Trophoblast cell (in vitro differentiated cells and primary cell): ENCODE results near the gene LRP3.

Source experiments
- DNase-seq, 2 donors: peaks; one replicate each; pipeline ENCODE4 v3.0.0-alpha.2; 2016
- H2AFZ ChIP-seq: 2 replicates; pipeline ENCODE4 v1.6.1; 2013; ENCODE audit warnings: low read length, moderate library complexity, mild to moderate bottlenecking; ENCODE audit not compliant: insufficient read depth, poor library complexity
- H2AK5ac ChIP-seq: 2 replicates; pipeline ENCODE4 v1.6.1; 2013; ENCODE audit warnings: mild to moderate bottlenecking, low read length
- H2BK120ac ChIP-seq: 2 replicates; pipeline ENCODE4 v1.6.1; 2013; ENCODE audit warnings: low read length, mild to moderate bottlenecking, moderate library complexity; ENCODE audit not compliant: insufficient read depth, poor library complexity
- H2BK12ac ChIP-seq: 2 replicates; pipeline ENCODE4 v1.6.1; 2013; ENCODE audit warnings: mild to moderate bottlenecking, low read length, moderate library complexity
- H2BK5ac ChIP-seq: 2 replicates; pipeline ENCODE4 v1.6.1; 2013; ENCODE audit warnings: low read length, low read depth, moderate library complexity, mild to moderate bottlenecking; ENCODE audit not compliant: poor library complexity
- H3K14ac ChIP-seq: 2 replicates; pipeline ENCODE4 v1.6.1; 2013; ENCODE audit warnings: mild to moderate bottlenecking, low read length
- H3K18ac ChIP-seq: 2 replicates; pipeline ENCODE4 v1.6.1; 2013; ENCODE audit warnings: mild to moderate bottlenecking, low read length
- H3K23ac ChIP-seq: 2 replicates; pipeline ENCODE4 v1.6.1; 2013; ENCODE audit warnings: low read length
- H3K27ac ChIP-seq: 2 replicates; pipeline ENCODE4 v1.5.1; 2013; ENCODE audit warnings: low read depth, mild to moderate bottlenecking, inconsistent platforms, low read length, moderate library complexity
- H3K27me3 ChIP-seq: 2 replicates; pipeline ENCODE4 v1.6.1; 2013; ENCODE audit warnings: inconsistent platforms, mild to moderate bottlenecking, low read length, moderate library complexity; ENCODE audit not compliant: insufficient read depth
- H3K36me3 ChIP-seq, 2 experiments: 1 replicate in 1 of 2; 2 replicates in 1 of 2; pipeline ENCODE4 v1.6.1; 2013; ENCODE audit warnings: low read length in 2 of 2, mild to moderate bottlenecking in 2 of 2, moderate library complexity in 1 of 2; ENCODE audit not compliant: insufficient read depth in 2 of 2, control insufficient read depth in 1 of 2
- H3K4ac ChIP-seq: 2 replicates; pipeline ENCODE4 v1.6.1; 2013; ENCODE audit warnings: low read depth, mild to moderate bottlenecking, low read length, moderate library complexity
- H3K4me1 ChIP-seq, 2 experiments: 1 replicate in 1 of 2; 2 replicates in 1 of 2; pipeline ENCODE4 v1.6.1; 2013; ENCODE audit warnings: low read length in 2 of 2, mild to moderate bottlenecking in 2 of 2, moderate library complexity in 1 of 2; ENCODE audit not compliant: insufficient read depth in 2 of 2, control insufficient read depth in 1 of 2
- H3K4me2 ChIP-seq: 2 replicates; pipeline ENCODE4 v1.6.1; 2013; ENCODE audit warnings: inconsistent platforms, mild to moderate bottlenecking, low read length, moderate library complexity
- H3K4me3 ChIP-seq: 2 replicates; pipeline ENCODE4 v1.5.1; 2013; ENCODE audit warnings: mild to moderate bottlenecking, low read depth, low read length, inconsistent platforms
- H3K79me1 ChIP-seq: one replicate; pipeline ENCODE4 v1.6.1; 2013; ENCODE audit warnings: low read length
- H3K79me2 ChIP-seq: 2 replicates; pipeline ENCODE4 v1.6.1; 2013; ENCODE audit warnings: low read length, mild to moderate bottlenecking; ENCODE audit not compliant: control insufficient read depth, insufficient read depth, poor library complexity
- H3K9ac ChIP-seq: 2 replicates; pipeline ENCODE4 v1.6.1; 2013; ENCODE audit warnings: mild to moderate bottlenecking, low read length
- H3K9me3 ChIP-seq: 2 replicates; pipeline ENCODE4 v1.6.1; 2013; ENCODE audit warnings: low read depth, mild to moderate bottlenecking, control low read depth, inconsistent platforms, low read length; ENCODE audit not compliant: insufficient read depth
- H4K12ac ChIP-seq: 2 replicates; pipeline ENCODE4 v1.6.1; 2013; ENCODE audit warnings: low read depth, mild to moderate bottlenecking, low read length, moderate library complexity
- H4K8ac ChIP-seq: 2 replicates; pipeline ENCODE4 v1.6.1; 2013; ENCODE audit warnings: low read depth, mild to moderate bottlenecking, low read length, moderate library complexity
- H4K91ac ChIP-seq: one replicate; pipeline ENCODE4 v1.6.1; 2013; ENCODE audit warnings: low read depth, mild to moderate bottlenecking, low read length, moderate library complexity
- WGBS: extraction: QIAGEN DNeasy Blood & Tissue Kit; methylation state at CpG from one replicate; pipeline ENCODE4 v1.1.7; 2013; ENCODE audit warnings: missing lambda C conversion rate; ENCODE audit not compliant: insufficient read length, insufficient coverage; ENCODE audit errors: extremely low coverage; 5-methylcytosine and 5-hydroxymethylcytosine counted together

The LRP3 gene

GRCh38 chr19:33202546-33203507 lies 8.7 kb downstream of the LRP3 start:
- H3K79me2 ChIP-seq: no peaks in the 10 kb centered on the region
- no peak overlapping the region for H4K12ac ChIP-seq
- H2AFZ ChIP-seq: no peak overlapping the region
- no peak overlapping the region for H2AK5ac ChIP-seq
- no peak overlapping the region for H3K27ac ChIP-seq
- DNase-seq: no peak
- no peak overlapping the region for H3K4ac ChIP-seq
- no peak overlapping the region for H3K23ac ChIP-seq
- H4K91ac ChIP-seq: no peak overlapping the region
- no peak overlapping the region for H3K4me2 ChIP-seq
- no CpG with 5 or more reads among the region's 27 CpGs for WGBS
- peaks cover 3% of the 10 kb centered on the region for H3K9me3 ChIP-seq
- H2BK12ac ChIP-seq: no peak overlapping the region
- H2BK5ac ChIP-seq: no peak overlapping the region
- H3K27me3 ChIP-seq: no peaks in the 10 kb centered on the region
- H3K4me3 ChIP-seq: peak overlapping the region; percentile 26
- no peak overlapping the region for H2BK120ac ChIP-seq
- H3K79me1 ChIP-seq: no peaks in the 10 kb centered on the region
- no peaks in the 10 kb centered on the region for H3K4me1 ChIP-seq
- no peak overlapping the region for H3K9ac ChIP-seq
- H4K8ac ChIP-seq: no peak overlapping the region
- H3K18ac ChIP-seq: no peak overlapping the region
- peaks cover 4 to 6% of the 10 kb centered on the region in 2 experiments for H3K36me3 ChIP-seq
- H3K14ac ChIP-seq: no peak overlapping the region

- H4K8ac ChIP-seq: no peak overlapping the region
- no peak overlapping the region for H3K23ac ChIP-seq
- H2BK120ac ChIP-seq: no peak overlapping the region
- H3K36me3 ChIP-seq: peaks cover 4 to 6% of the 10 kb centered on the region in 2 experiments
- no peak overlapping the region for H3K4ac ChIP-seq
- H2AFZ ChIP-seq: no peak overlapping the region
- H3K9me3 ChIP-seq: peaks cover 3% of the 10 kb centered on the region
- H3K4me3 ChIP-seq: peak overlapping the region; percentile 26
- H4K91ac ChIP-seq: no peak overlapping the region
- no peak overlapping the region for H2AK5ac ChIP-seq
- no peak overlapping the region for H3K18ac ChIP-seq
- H3K27ac ChIP-seq: no peak overlapping the region
- DNase-seq: no peak
- H3K79me2 ChIP-seq: no peaks in the 10 kb centered on the region
- H3K27me3 ChIP-seq: no peaks in the 10 kb centered on the region
- no peak overlapping the region for H2BK5ac ChIP-seq
- no peaks in the 10 kb centered on the region for H3K4me1 ChIP-seq
- H3K9ac ChIP-seq: no peak overlapping the region
- no peak overlapping the region for H3K14ac ChIP-seq
- H2BK12ac ChIP-seq: no peak overlapping the region
- H3K4me2 ChIP-seq: no peak overlapping the region
- no CpG with 5 or more reads among the region's 6 CpGs for WGBS
- H3K79me1 ChIP-seq: no peaks in the 10 kb centered on the region
- no peak overlapping the region for H4K12ac ChIP-seq
Measured at GRCh38 chr19:33203529-33203928, 9.4 kb downstream of the LRP3 start.

- Histone ChIP-seq H3K4me1 (no peaks in the 10 kb centered on the region), H4K91ac (no peak overlapping the region), H3K36me3 (peaks cover 4 to 6% of the 10 kb centered on the region in 2 experiments), H2BK120ac (no peak overlapping the region), H3K4me3 (no peak overlapping the region), H3K4me2 (no peak overlapping the region), H3K79me1 (no peaks in the 10 kb centered on the region), H2BK12ac (no peak overlapping the region), H3K23ac (no peak overlapping the region), H3K18ac (no peak overlapping the region), H3K9ac (no peak overlapping the region), H3K4ac (no peak overlapping the region), H2AK5ac (no peak overlapping the region), H2BK5ac (no peak overlapping the region), H3K14ac (no peak overlapping the region), H4K8ac (no peak overlapping the region), H4K12ac (no peak overlapping the region), H3K79me2 (no peaks in the 10 kb centered on the region), H3K27me3 (no peaks in the 10 kb centered on the region), H3K27ac (no peak overlapping the region), H2AFZ (no peak overlapping the region), H3K9me3 (peaks cover 3% of the 10 kb centered on the region)
- DNase-seq: no peak
- WGBS: no CpG with 5 or more reads among the region's 32 CpGs
Measured at GRCh38 chr19:33204136-33204973, 10.2 kb downstream of the LRP3 start.

- no peaks in the 10 kb centered on the region for H3K4me1 ChIP-seq
- WGBS: no CpG with 5 or more reads among the region's 27 CpGs
Measured at GRCh38 chr19:33205110-33205509, 11.0 kb downstream of the LRP3 start.

More at GRCh38 chr19:33205110-33205509, 11.0 kb downstream of the LRP3 start:
- H3K79me1 ChIP-seq: no peaks in the 10 kb centered on the region
- no peak overlapping the region for H2AFZ ChIP-seq
- H3K9me3 ChIP-seq: peaks cover 3% of the 10 kb centered on the region
- H2AK5ac ChIP-seq: no peak overlapping the region
- H3K79me2 ChIP-seq: no peaks in the 10 kb centered on the region
- H2BK12ac ChIP-seq: no peak overlapping the region
- peaks cover 4 to 6% of the 10 kb centered on the region in 2 experiments for H3K36me3 ChIP-seq
- DNase-seq: no peak
- no peak overlapping the region for H3K4me3 ChIP-seq
- H2BK120ac ChIP-seq: no peak overlapping the region
- H2BK5ac ChIP-seq: no peak overlapping the region
- H4K91ac ChIP-seq: no peak overlapping the region
- no peak overlapping the region for H3K23ac ChIP-seq
- H3K9ac ChIP-seq: no peak overlapping the region
- H3K4me2 ChIP-seq: no peak overlapping the region
- H3K18ac ChIP-seq: no peak overlapping the region
- no peak overlapping the region for H3K14ac ChIP-seq
- no peaks in the 10 kb centered on the region for H3K27me3 ChIP-seq
- H3K27ac ChIP-seq: no peak overlapping the region
- H4K12ac ChIP-seq: no peak overlapping the region
- no peak overlapping the region for H4K8ac ChIP-seq
- H3K4ac ChIP-seq: no peak overlapping the region
